ENCODE data around the gene TENT5D.

- no peak for TF ChIP-seq CTCF (IDR thresholded peaks at IDR 0.05)
- no peak for TF ChIP-seq POLR2A (IDR thresholded peaks at IDR 0.05)
- no peak for TF ChIP-seq EP300 (IDR thresholded peaks at IDR 0.05)
- no peak for TF ChIP-seq POLR2AphosphoS5 (IDR thresholded peaks at IDR 0.05)
Measured at GRCh38 chrX:80423000-80423399, 2.8 kb downstream of the TENT5D start.
